Spleen (tissue), 11 donors: ENCODE measurements around the gene MRPL51. TPM values are rescaled to one million over a fixed set of nuclear protein-coding genes. Genes with fewer than 3 reads are reported as not detected.

Experiments
- DNase-seq: peaks from one replicate; pipeline ENCODE4 v3.0.0-alpha.2; 2020
- H3K27ac ChIP-seq, 8 donors: fragments of 200-600 bp; sonication (generic) in 7 of 8; 1 replicate in 4 of 8; 2 replicates in 4 of 8; pipeline versions ENCODE4 v1.5.0 to v1.8.0; 2016 to 2021; ENCODE audit warnings: inconsistent platforms in 4 of 8, mild to moderate bottlenecking in 4 of 8, moderate library complexity in 1 of 8
- H3K27me3 ChIP-seq, 7 donors: fragments of 200-600 bp; sonication (generic) in 6 of 7; replicated peaks in 1 of 7; 1 replicate in 4 of 7; 2 replicates in 3 of 7; pipeline versions ENCODE4 v1.5.0 to v1.8.0; 2016 to 2021; ENCODE audit warnings: inconsistent platforms in 3 of 7, mild to moderate bottlenecking in 1 of 7
- H3K36me3 ChIP-seq, 6 donors: fragments of 200-600 bp; sonication (generic) in 5 of 6; 1 replicate in 4 of 6; 2 replicates in 2 of 6; pipeline versions ENCODE4 v1.5.0 to v1.8.0; 2016 to 2021; ENCODE audit warnings: inconsistent platforms in 2 of 6
- H3K4me1 ChIP-seq, 6 donors: fragments of 200-600 bp; sonication (generic) in 5 of 6; 1 replicate in 3 of 6; 2 replicates in 3 of 6; pipeline versions ENCODE4 v1.5.0 to v1.8.0; 2016 to 2021; ENCODE audit warnings: inconsistent platforms in 3 of 6
- H3K4me3 ChIP-seq, 8 donors: fragments of 200-600 bp; sonication (generic) in 7 of 8; 1 replicate in 4 of 8; 2 replicates in 4 of 8; pipeline versions ENCODE4 v1.5.0 to v1.8.0; 2016 to 2021; ENCODE audit warnings: inconsistent platforms in 4 of 8, mild to moderate bottlenecking in 4 of 8, moderate library complexity in 2 of 8
- H3K9me3 ChIP-seq, 8 donors: fragments of 200-600 bp; sonication (generic) in 7 of 8; 1 replicate in 4 of 8; 2 replicates in 4 of 8; pipeline versions ENCODE4 v1.5.0 to v1.8.0; 2016 to 2021; ENCODE audit warnings: inconsistent platforms in 4 of 8
- POLR2A ChIP-seq, 3 donors: fragments of 450-650 bp; IDR thresholded peaks; one replicate each; pipeline ENCODE4 v1.5.1; 2017; ENCODE audit warnings: antibody characterized with exemption in 3 of 3, mild to moderate bottlenecking in 1 of 3
- POLR2AphosphoS5 ChIP-seq, 3 donors: sonication (generic); formaldehyde crosslinking; IDR thresholded peaks; one replicate each; pipeline ENCODE4 v1.5.1; 2017; ENCODE audit warnings: antibody characterized with exemption in 3 of 3
- WGBS, 5 donors: extraction: QIAGEN DNeasy Blood & Tissue Kit in 3 of 5; methylation state at CpG; one replicate each; pipeline versions ENCODE4 v1.1.5 to v1.1.7; 2013 to 2018; 5-methylcytosine and 5-hydroxymethylcytosine counted together
- intact Hi-C: fragments of 100-400 bp; cut with DNase I; formaldehyde crosslinking; loops from one replicate; pipeline ENCODE4 v1.15.0; 2023; ENCODE audit warnings: low total_unique reads
- polyA plus RNA-seq, 3 donors: library from polyadenylated mRNA; stranded (reverse); fragments of 200-250 nt; gene quantifications; one replicate each; pipeline ENCODE4 v1.2.1, GENCODE V29; 2013
- total RNA-seq, 7 donors: library from RNA; depleted of rRNA in 3 of 7; stranded (reverse); fragments of >200 nt in 3 of 7; fragmentation: NEBNext Ultra II Directional in 4 of 7; extraction: Animal tissue kit (Norgen Biotek cat#: 25700) in 4 of 7; gene quantifications; one replicate each; pipeline versions ENCODE4 v1.1.0 to v1.2.1, GENCODE V29; 2016 to 2021
- TF ChIP-seq, protein P1 (sequence below), 11 experiments: fragments of 200-600 bp in 7 of 11; fragments of 450-650 bp in 4 of 11; sonication (generic) in 4 of 11; IDR thresholded peaks in 8 of 11; conservative IDR thresholded peaks in 3 of 11; 1 replicate in 7 of 11; 2 replicates in 4 of 11; pipeline versions ENCODE4 v1.4.0 to v1.8.0; 2016 to 2021; ENCODE audit warnings: antibody characterized with exemption in 11 of 11, inconsistent platforms in 4 of 11, mild to moderate bottlenecking in 1 of 11
- donor health status: healthy with polysubstance abuse.
- donor health status: DM: no; HTN: no; CAD: no; lungs with moderate emphysema.
- donor health status: DM: no; HTN: no; CAD: no.
- donor health status: Bipolar disorder and iron deficiency.
- donor health status: healthy.
- donor health status: DM: no; HTN: no; CAD: no.
- donor health status: DM: yes; HTN: yes; CAD: no.

Gene MRPL51
- total and polyA plus RNA-seq, 10 donors, result 34.0 to 137 (median 90.9) TPM

DNA sequence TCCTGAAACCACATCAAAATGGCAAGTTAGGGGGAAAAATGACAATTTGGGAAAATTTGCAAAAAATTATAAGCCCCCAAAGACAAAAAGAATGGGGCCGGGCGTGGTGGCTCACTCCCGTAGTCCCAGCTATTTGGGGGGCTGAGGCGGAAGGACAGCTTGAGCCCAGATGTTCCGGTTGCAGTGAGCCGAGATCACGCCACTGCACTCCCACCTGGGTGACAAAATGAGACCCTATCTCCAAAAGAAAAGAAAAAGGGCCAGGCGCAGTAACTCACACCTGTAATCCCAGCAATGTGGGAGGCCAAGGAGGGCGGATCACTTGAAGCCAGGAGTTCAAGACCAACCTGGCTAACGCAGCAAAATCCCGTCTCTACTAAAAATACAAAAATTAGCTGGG is 20.6 kb downstream of the MRPL51 start:
- TF ChIP-seq, protein P1, sequence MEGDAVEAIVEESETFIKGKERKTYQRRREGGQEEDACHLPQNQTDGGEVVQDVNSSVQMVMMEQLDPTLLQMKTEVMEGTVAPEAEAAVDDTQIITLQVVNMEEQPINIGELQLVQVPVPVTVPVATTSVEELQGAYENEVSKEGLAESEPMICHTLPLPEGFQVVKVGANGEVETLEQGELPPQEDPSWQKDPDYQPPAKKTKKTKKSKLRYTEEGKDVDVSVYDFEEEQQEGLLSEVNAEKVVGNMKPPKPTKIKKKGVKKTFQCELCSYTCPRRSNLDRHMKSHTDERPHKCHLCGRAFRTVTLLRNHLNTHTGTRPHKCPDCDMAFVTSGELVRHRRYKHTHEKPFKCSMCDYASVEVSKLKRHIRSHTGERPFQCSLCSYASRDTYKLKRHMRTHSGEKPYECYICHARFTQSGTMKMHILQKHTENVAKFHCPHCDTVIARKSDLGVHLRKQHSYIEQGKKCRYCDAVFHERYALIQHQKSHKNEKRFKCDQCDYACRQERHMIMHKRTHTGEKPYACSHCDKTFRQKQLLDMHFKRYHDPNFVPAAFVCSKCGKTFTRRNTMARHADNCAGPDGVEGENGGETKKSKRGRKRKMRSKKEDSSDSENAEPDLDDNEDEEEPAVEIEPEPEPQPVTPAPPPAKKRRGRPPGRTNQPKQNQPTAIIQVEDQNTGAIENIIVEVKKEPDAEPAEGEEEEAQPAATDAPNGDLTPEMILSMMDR (IDR thresholded peaks at IDR 0.05 in 8 of 11, conservative IDR thresholded peaks at IDR 0.05 in 3 of 11), result no peak
- TF ChIP-seq POLR2A (IDR thresholded peaks at IDR 0.05), result no peak
- TF ChIP-seq POLR2AphosphoS5 (IDR thresholded peaks at IDR 0.05), result no peak
- Histone ChIP-seq H3K27me3 (no peaks in the 10 kb centered on the region), H3K27ac (no peak overlapping the region), H3K4me3 (no peak overlapping the region), H3K4me1 (peaks cover 20 to 40% (median 34%) of the 10 kb centered on the region in 6 donors), H3K9me3 (no peaks in the 10 kb centered on the region), H3K36me3 (peaks cover 0 to 12% (median 0%) of the 10 kb centered on the region in 6 donors)
- DNase-seq, result no peak
- 78 to 93% (median 91%) methylated on average over 11 of the region's 11 CpGs for WGBS, 5 donors
- intact Hi-C loops, result loop anchor here (5.0 kb wide), 1 partner anchor 50 kb away; no protein-coding TSS in a partner anchor

DNA sequence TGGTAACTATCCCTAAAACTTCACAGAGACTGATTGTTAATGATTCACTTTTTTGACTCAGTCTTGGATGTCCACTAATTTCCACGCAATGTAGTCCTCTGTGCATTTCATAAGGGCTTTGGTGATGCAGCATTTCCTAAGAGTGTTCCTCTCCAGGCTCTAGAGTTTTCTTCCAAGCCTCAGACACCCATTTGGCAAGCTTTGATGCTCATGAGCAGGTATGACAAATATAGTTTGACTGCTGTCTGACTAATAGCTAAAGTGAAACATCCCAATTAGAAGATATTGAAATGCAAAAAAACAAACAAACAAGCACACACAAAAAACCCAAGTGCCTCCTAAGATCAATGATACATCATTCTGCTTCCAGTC is 21.1 kb downstream of the MRPL51 start:
- H3K9me3 ChIP-seq, result no peaks in the 10 kb centered on the region
- H3K27me3 ChIP-seq, result no peaks in the 10 kb centered on the region
- WGBS, 5 donors, result 59 to 95% (median 76%) methylated on average over 1 of the region's 1 CpG
- TF ChIP-seq, protein P1 (IDR thresholded peaks at IDR 0.05 in 8 of 11, conservative IDR thresholded peaks at IDR 0.05 in 3 of 11), result no peak
- TF ChIP-seq POLR2A (IDR thresholded peaks at IDR 0.05), result no peak
- no peak for TF ChIP-seq POLR2AphosphoS5 (IDR thresholded peaks at IDR 0.05)
- H3K36me3 ChIP-seq, result peaks cover 0 to 17% (median 0%) of the 10 kb centered on the region in 6 donors
- no peak overlapping the region for H3K4me3 ChIP-seq
- H3K4me1 ChIP-seq, result peaks cover 20 to 45% (median 38%) of the 10 kb centered on the region in 6 donors
- intact Hi-C loops, result loop anchor here (5.0 kb wide), 1 partner anchor 50 kb away; no protein-coding TSS in a partner anchor
- DNase-seq, result no peak
- no peak overlapping the region for H3K27ac ChIP-seq

DNA sequence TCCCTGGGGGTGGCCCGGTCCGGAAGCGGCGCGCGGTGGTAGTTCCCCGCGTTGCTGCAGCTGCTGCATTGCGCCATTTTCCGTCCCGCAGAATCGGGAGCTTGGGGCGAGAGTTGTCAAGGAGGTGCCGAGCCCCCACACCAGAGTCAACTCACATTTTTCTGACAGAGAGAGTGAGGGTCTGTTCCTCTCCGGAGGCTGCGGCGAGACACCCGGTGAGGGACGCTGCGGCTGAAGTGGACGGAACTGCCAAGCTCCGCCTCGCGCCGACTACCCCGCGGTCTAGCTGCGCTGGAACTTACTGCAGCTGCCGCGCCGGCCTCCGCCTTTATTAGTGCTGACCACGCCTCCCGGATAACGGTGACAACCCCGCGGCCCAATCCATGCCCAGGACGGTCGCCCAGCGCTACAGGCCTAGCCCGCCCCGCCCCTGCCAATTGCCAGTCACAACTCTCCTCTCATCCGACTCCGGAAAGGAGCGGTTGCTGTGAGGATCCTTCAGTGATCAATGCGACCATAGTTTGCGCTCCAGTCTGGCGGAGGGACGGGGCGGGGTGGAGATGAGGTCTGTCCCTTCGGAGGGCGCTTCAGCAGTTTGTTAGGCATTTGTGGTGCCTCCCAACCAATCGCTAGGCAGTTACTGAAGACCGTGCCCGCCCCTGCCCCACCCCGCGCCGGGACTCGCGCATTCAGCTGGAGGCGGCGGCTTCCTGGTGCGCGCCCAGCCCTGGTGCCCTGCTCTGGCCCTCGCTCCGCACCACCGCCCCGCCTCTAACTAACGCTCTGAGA is 22.5 kb downstream of the MRPL51 start, which contains the start of gene VAMP1:
Gene VAMP1, minus strand, starts transcription at position 303 of the 789 bp plus-strand sequence. Its CDS starts 146 bp downstream, at position 157.
- intact Hi-C loops, result loop anchor here (5.0 kb wide), 1 partner anchor 48 kb away; no protein-coding TSS in a partner anchor
- Histone ChIP-seq H3K27me3 (no peaks in the 10 kb centered on the region), H3K9me3 (no peaks in the 10 kb centered on the region), H3K27ac (peak within 1 kb of the TSS; percentile 89 to 97 (median 91)), H3K4me3 (peak within 1 kb of the TSS; percentile 64 to 94 (median 79)), H3K36me3 (peaks cover 0 to 31% (median 7%) of the 10 kb centered on the region in 6 donors), H3K4me1 (peaks cover 27 to 59% (median 52%) of the 10 kb centered on the region in 6 donors)
- DNase-seq, result peak; percentile 99
- WGBS, 5 donors, result 0 to 2% (median 1%) methylated on average over 33 to 69 of the region's 69 CpGs
- TF ChIP-seq POLR2AphosphoS5 (IDR thresholded peaks at IDR 0.05) (peak; percentile 100), POLR2A (IDR thresholded peaks at IDR 0.05) (peak; percentile 96 to 100 (median 98))
- TF ChIP-seq, protein P1 (IDR thresholded peaks at IDR 0.05 in 8 of 11, conservative IDR thresholded peaks at IDR 0.05 in 3 of 11), result peak in 8 of 11 experiments; percentile 14 to 56 (median 26)
